SU-DHL-6 (cell line): ENCODE measurements around the gene HYCC1.
A peak's percentile ranks its signal among the peaks of the same experiment; 100 is the strongest.

Source experiments
- H2AFZ ChIP-seq: fragments of 200-600 bp; sonication (generic); 2 replicates; pipeline ENCODE4 v1.6.1; 2014; ENCODE audit warnings: low read depth, mild to moderate bottlenecking, moderate library complexity, mixed read lengths, antibody characterized with exemption, low read length; ENCODE audit not compliant: severe bottlenecking
- H3F3A ChIP-seq: fragments of 200-600 bp; shearing (Covaris generic); 2 replicates; pipeline ENCODE4 v1.6.0; 2016; ENCODE audit warnings: antibody characterized with exemption, mild to moderate bottlenecking; ENCODE audit not compliant: insufficient read depth
- H3K27ac ChIP-seq: fragments of 200-600 bp; sonication (generic); 2 replicates; pipeline ENCODE4 v1.5.1; 2016; ENCODE audit warnings: low read depth, mild to moderate bottlenecking, low read length, moderate library complexity, mixed read lengths
- H3K27me3 ChIP-seq: fragments of 200-600 bp; sonication (generic), shearing (Covaris generic); 2 replicates; pipeline ENCODE4 v1.6.0; 2014; ENCODE audit warnings: mild to moderate bottlenecking, low read length
- H3K36me3 ChIP-seq: fragments of 200-600 bp; sonication (generic); 2 replicates; pipeline ENCODE4 v1.6.1; 2014; ENCODE audit warnings: mild to moderate bottlenecking, low read length, mixed read lengths
- H3K4me2 ChIP-seq: fragments of 300-600, 200-600 bp; shearing (Covaris generic), sonication (generic); 2 replicates; pipeline ENCODE4 v1.6.0; 2014; ENCODE audit warnings: low read length, low read depth, mild to moderate bottlenecking; ENCODE audit not compliant: poor library complexity, severe bottlenecking
- H3K4me3 ChIP-seq: fragments of 200-600 bp; sonication (generic); 2 replicates; pipeline ENCODE4 v1.5.1; 2014; ENCODE audit warnings: antibody characterized with exemption, low read length, mild to moderate bottlenecking, mixed read lengths; ENCODE audit not compliant: insufficient read depth, poor library complexity, severe bottlenecking
- H3K79me2 ChIP-seq: fragments of 200-600 bp; sonication (generic); 2 replicates; pipeline ENCODE4 v1.6.1; 2014; ENCODE audit warnings: mild to moderate bottlenecking, low read length, moderate library complexity; ENCODE audit not compliant: insufficient read depth
- H3K9ac ChIP-seq: fragments of 200-600 bp; sonication (generic); 2 replicates; pipeline ENCODE4 v1.7.0; 2014; ENCODE audit warnings: mild to moderate bottlenecking, low read length
- H3K9me2 ChIP-seq: fragments of 200-600 bp; sonication (generic); replicated peaks from 2 replicates; pipeline ENCODE4 v1.6.1; 2014; ENCODE audit warnings: low read length; ENCODE audit not compliant: insufficient read depth
- H3K9me3 ChIP-seq: fragments of 200-600 bp; sonication (generic); 2 replicates; pipeline ENCODE4 v1.6.1; 2014; ENCODE audit warnings: low read length, mixed read lengths; ENCODE audit not compliant: insufficient read depth
- H4K20me1 ChIP-seq: fragments of 200-600 bp; sonication (generic); 2 replicates; pipeline ENCODE4 v1.6.1; 2014; ENCODE audit warnings: low read depth, mild to moderate bottlenecking, antibody characterized with exemption, low read length, moderate library complexity, mixed read lengths
- EZH2phosphoT487 ChIP-seq: fragments of 200-600 bp; sonication (generic), shearing (Covaris generic); conservative IDR thresholded peaks from 2 replicates; pipeline ENCODE4 v1.6.1; 2018; ENCODE audit warnings: mild to moderate bottlenecking, antibody characterized with exemption, low read length, moderate library complexity, mixed read lengths
- TF ChIP-seq, protein P1 (sequence below): fragments of 200-600 bp; sonication (generic); IDR thresholded peaks from one replicate; pipeline ENCODE4 v1.5.1; 2017; ENCODE audit warnings: antibody characterized with exemption, mild to moderate bottlenecking, low read length, moderate library complexity; ENCODE audit not compliant: insufficient read depth, poor library complexity, severe bottlenecking

The HYCC1 gene

GRCh38 chr7:22995011-22995410, 18.9 kb downstream of the HYCC1 start:
- Histone ChIP-seq H3K4me2 (no peak overlapping the region), H4K20me1 (peaks cover 50% of the 10 kb centered on the region), H3K27me3 (no peaks in the 10 kb centered on the region), H3K9me2 (no peaks in the 10 kb centered on the region), H3K4me3 (no peak overlapping the region), H2AFZ (no peak overlapping the region), H3F3A (no peaks in the 10 kb centered on the region), H3K36me3 (peaks cover 10% of the 10 kb centered on the region; the same call in 1 of the 2 replicates), H3K9me3 (no peaks in the 10 kb centered on the region), H3K27ac (no peak overlapping the region), H3K79me2 (peaks cover 28% of the 10 kb centered on the region), H3K9ac (no peak overlapping the region)
- TF ChIP-seq, protein P1, sequence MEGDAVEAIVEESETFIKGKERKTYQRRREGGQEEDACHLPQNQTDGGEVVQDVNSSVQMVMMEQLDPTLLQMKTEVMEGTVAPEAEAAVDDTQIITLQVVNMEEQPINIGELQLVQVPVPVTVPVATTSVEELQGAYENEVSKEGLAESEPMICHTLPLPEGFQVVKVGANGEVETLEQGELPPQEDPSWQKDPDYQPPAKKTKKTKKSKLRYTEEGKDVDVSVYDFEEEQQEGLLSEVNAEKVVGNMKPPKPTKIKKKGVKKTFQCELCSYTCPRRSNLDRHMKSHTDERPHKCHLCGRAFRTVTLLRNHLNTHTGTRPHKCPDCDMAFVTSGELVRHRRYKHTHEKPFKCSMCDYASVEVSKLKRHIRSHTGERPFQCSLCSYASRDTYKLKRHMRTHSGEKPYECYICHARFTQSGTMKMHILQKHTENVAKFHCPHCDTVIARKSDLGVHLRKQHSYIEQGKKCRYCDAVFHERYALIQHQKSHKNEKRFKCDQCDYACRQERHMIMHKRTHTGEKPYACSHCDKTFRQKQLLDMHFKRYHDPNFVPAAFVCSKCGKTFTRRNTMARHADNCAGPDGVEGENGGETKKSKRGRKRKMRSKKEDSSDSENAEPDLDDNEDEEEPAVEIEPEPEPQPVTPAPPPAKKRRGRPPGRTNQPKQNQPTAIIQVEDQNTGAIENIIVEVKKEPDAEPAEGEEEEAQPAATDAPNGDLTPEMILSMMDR: no peak
- TF ChIP-seq EZH2phosphoT487: no peak

DNA sequence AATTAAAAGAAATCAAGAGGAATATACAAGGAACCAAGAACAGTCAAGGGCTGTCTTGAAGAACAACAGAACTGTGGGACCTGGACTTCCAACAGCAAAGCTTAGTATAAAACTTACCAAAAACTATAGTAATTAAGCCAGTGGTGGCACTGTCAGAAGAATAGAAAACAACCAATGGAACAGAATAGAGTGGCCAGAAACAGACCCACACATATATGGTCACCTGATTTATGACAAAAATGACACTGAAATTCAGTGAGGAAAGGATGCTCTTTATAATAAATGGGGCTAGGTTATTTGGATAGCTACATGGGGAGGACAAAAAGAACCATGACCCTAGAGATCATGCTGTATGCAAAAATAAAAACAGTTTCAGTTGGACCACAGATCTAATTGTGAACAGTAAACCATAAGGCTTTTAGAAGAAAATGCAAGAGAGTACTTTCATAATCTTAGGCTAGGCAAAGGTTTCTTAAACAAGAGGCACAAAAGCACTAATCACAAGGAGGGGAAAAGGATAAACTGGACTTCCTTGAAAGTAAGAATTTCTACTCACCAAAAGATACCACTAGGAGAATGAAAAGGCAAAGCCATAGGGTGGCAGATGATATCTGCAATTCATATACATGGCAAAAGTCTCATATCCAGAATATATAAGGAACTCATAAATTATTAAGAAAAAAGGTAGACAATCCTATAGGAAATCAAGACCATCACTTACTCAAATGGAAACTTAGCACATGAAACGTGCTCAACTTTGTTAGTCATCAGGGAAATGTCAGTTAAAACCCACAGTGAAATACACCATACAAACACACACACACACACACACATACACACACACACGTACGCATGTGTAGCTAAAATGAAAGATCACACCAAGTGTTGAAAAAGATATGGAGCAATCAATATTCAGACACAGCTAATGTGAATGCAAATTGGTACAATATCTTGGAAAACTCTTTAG, 20.8 kb downstream of the HYCC1 start:
- H3K9me3 ChIP-seq: no peaks in the 10 kb centered on the region
- no peak overlapping the region for H3K4me3 ChIP-seq
- H3F3A ChIP-seq: no peaks in the 10 kb centered on the region
- H3K27me3 ChIP-seq: no peaks in the 10 kb centered on the region
- H3K36me3 ChIP-seq: peaks cover 10% of the 10 kb centered on the region; the same call in 1 of the 2 replicates
- no peak overlapping the region for H3K4me2 ChIP-seq
- H3K9me2 ChIP-seq: no peaks in the 10 kb centered on the region
- no peak for TF ChIP-seq EZH2phosphoT487
- TF ChIP-seq, protein P1: no peak
- no peak overlapping the region for H3K9ac ChIP-seq
- H3K27ac ChIP-seq: no peak overlapping the region
- no peak overlapping the region for H2AFZ ChIP-seq
- peaks cover 13% of the 10 kb centered on the region for H3K79me2 ChIP-seq
- peaks cover 36% of the 10 kb centered on the region for H4K20me1 ChIP-seq

GRCh38 chr7:22990588-22990949, 23.4 kb downstream of the HYCC1 start:
- Histone ChIP-seq H3K9me2 (no peaks in the 10 kb centered on the region), H4K20me1 (peaks cover 24% of the 10 kb centered on the region), H3F3A (no peaks in the 10 kb centered on the region), H3K27me3 (no peaks in the 10 kb centered on the region), H2AFZ (no peak overlapping the region), H3K9ac (no peak overlapping the region), H3K4me3 (no peak overlapping the region), H3K36me3 (peaks cover 8% of the 10 kb centered on the region; the same call in 1 of the 2 replicates), H3K4me2 (no peak overlapping the region), H3K9me3 (no peaks in the 10 kb centered on the region), H3K79me2 (peaks cover 12% of the 10 kb centered on the region), H3K27ac (peak overlapping the region; percentile 1; the same call in 1 of the 2 replicates)
- no peak for TF ChIP-seq EZH2phosphoT487
- TF ChIP-seq, protein P1: no peak
